GM19455 (cell line): ENCODE data around the gene PHYKPL.

Experiments
- ATAC-seq: cut with Tn5 transposase; IDR thresholded peaks from one replicate; pipeline ENCODE4 v1.9.1; 2021; ENCODE audit not compliant: unreplicated experiment

PHYKPL gene

GRCh38 chr5:178192787-178193186 is 39.8 kb downstream of the PHYKPL start:
- no peak for ATAC-seq

- no peak for ATAC-seq
Observed at GRCh38 chr5:178192244-178192643, 40.4 kb downstream of the PHYKPL start.

GRCh38 chr5:178191661-178192060 is 40.9 kb downstream of the PHYKPL start:
- no peak for ATAC-seq

GRCh38 chr5:178189433-178189832 is 43.2 kb downstream of the PHYKPL start:
- ATAC-seq = no peak

- no peak for ATAC-seq
Observed at GRCh38 chr5:178187014-178187413, 45.6 kb downstream of the PHYKPL start, which contains the start of gene GMCL2. Gene GMCL2, minus strand, starts transcription at chr5:178187371. Its CDS starts 72 bp downstream, at chr5:178187299.

GRCh38 chr5:178186427-178186826 is 46.2 kb downstream of the PHYKPL start:
- ATAC-seq = no peak

- no peak for ATAC-seq
Observed at GRCh38 chr5:178182158-178182876, 50.3 kb downstream of the PHYKPL start.

- no peak for ATAC-seq
Observed at GRCh38 chr5:178180141-178180863, 52.3 kb downstream of the PHYKPL start.

GRCh38 chr5:178177569-178177968 is 55.0 kb downstream of the PHYKPL start:
- ATAC-seq = no peak

- ATAC-seq = no peak
Observed at GRCh38 chr5:178176791-178177190, 55.8 kb downstream of the PHYKPL start.

- no peak for ATAC-seq
Observed at GRCh38 chr5:178174456-178174855, 58.1 kb downstream of the PHYKPL start.

GRCh38 chr5:178170455-178170854 is 62.1 kb downstream of the PHYKPL start:
- ATAC-seq = no peak

GRCh38 chr5:178165581-178165980 is 67.0 kb downstream of the PHYKPL start:
- ATAC-seq = no peak

- peak; percentile 83 for ATAC-seq
Observed at GRCh38 chr5:178163772-178164735, 68.5 kb downstream of the PHYKPL start.

GRCh38 chr5:178162481-178162880 is 70.1 kb downstream of the PHYKPL start:
- ATAC-seq = no peak

GRCh38 chr5:178160176-178160575 is 72.4 kb downstream of the PHYKPL start:
- no peak for ATAC-seq
